ENCODE results near the gene ITFG1.

ITFG1 gene

GRCh38 chr16:47276522-47276921 is 184.3 kb downstream of the ITFG1 start:
- no peak for TF ChIP-seq CTCF (conservative IDR thresholded peaks at IDR 0.05)
- no peak overlapping the region for H3K27ac ChIP-seq

DNA sequence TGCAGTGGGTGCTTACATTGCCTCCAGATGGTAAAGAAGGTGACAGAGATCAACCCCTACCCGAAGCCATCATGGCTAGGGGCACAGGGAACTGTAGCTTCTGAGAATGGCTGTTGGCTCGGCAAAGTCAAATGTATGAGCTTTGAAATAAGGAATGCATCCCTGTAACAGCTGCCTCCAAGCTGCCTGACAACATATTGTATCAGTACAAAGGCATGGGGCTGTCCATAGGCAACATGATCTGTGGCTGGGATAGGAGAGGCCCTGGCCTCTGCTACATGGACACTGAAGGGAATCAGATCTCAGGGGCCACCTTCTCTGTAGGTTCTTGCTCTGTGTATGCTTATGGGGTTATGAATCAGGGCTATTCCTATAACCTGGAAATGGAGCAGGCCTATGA is 197.9 kb downstream of the ITFG1 start:
- no peak overlapping the region for H3K27ac ChIP-seq
- TF ChIP-seq CTCF (conservative IDR thresholded peaks at IDR 0.05), result no peak

- no peak for TF ChIP-seq CTCF (conservative IDR thresholded peaks at IDR 0.05)
- H3K27ac ChIP-seq, result no peak overlapping the region
Measured at GRCh38 chr16:47260503-47260902, 200.4 kb downstream of the ITFG1 start.

DNA sequence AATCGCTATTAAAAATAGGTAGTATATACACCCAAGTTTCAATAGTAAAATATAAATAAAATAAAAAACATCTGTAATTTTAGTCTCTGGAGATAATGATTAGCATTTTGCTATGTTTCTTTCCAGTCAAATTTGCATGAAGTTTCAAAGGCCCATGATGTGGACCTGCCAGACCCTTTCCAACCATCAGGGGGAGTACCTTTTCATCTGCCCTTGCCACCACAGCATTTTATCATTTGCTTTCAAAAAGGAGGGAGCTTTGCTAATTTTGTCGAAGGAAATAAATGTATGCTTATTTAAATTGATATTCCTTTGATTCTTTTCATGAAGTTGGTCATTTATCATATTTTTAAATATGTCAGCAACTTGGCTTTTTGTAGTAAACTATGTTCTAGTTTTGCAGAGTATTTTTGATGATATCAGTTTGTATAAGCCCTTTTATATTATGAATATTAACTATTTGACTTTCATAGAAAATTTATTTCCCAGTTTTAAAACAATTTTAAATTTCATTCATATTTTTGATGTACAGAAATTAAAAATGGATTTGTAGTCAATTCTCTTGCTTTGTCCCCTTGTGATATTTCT is 201.9 kb downstream of the ITFG1 start:
- H3K27ac ChIP-seq, result no peak overlapping the region
- peak; percentile 80 for TF ChIP-seq CTCF (conservative IDR thresholded peaks at IDR 0.05)

- no peak for TF ChIP-seq CTCF (conservative IDR thresholded peaks at IDR 0.05)
- no peak overlapping the region for H3K27ac ChIP-seq
Measured at GRCh38 chr16:47254756-47255155, 206.1 kb downstream of the ITFG1 start.

- no peak overlapping the region for H3K27ac ChIP-seq
- TF ChIP-seq CTCF (conservative IDR thresholded peaks at IDR 0.05), result no peak
Measured at GRCh38 chr16:47250983-47251382, 209.9 kb downstream of the ITFG1 start.

- no peak for TF ChIP-seq CTCF (conservative IDR thresholded peaks at IDR 0.05)
- no peak overlapping the region for H3K27ac ChIP-seq
Measured at GRCh38 chr16:47247690-47248089, 213.2 kb downstream of the ITFG1 start.

All from VCaP (cell line).